SK-N-SH (cell line): ENCODE results near the gene RGS6. TPM values are rescaled to one million over a fixed set of nuclear protein-coding genes. Genes with fewer than 3 reads are reported as not detected.

ENCODE experiments used
- CTCF ChIA-PET: fragments of 300-600, 350-600 bp; formaldehyde crosslinking; extraction: SDS; loops from one replicate; lab custom pipeline; 2021; lab: Yijun Ruan, JAX
- POLR2A ChIA-PET: fragments of 350-600 bp; sonication (Branson Sonifier 250); formaldehyde crosslinking; extraction: SDS; loops from one replicate; lab custom pipeline; 2020; ENCODE audit warnings: antibody characterized with exemption, inconsistent platforms; lab: Yijun Ruan, JAX
- DNase-seq: peaks from one replicate; pipeline ENCODE4 v3.0.0; 2012
- H2AFZ ChIP-seq: fragments of 200-600 bp; sonication (generic); 2 replicates; pipeline ENCODE4 v1.8.1; 2016; ENCODE audit warnings: antibody characterized with exemption, mild to moderate bottlenecking, low read depth
- H3F3A ChIP-seq: fragments of 200-600 bp; sonication (generic); replicated peaks from 2 replicates; pipeline ENCODE3; 2016; ENCODE audit warnings: antibody characterized with exemption, mild to moderate bottlenecking; ENCODE audit not compliant: insufficient read depth
- H3K27ac ChIP-seq, 2 experiments: fragments of 200-500 bp in 1 of 2; fragments of 200-600 bp in 1 of 2; sonication (Bioruptor generic) in 1 of 2; sonication (generic), shearing (Covaris generic) in 1 of 2; 2 replicates each; pipeline versions ENCODE4 v1.5.1 to v1.6.1; 2014 to 2016; ENCODE audit warnings: low read depth in 2 of 2, inconsistent platforms in 1 of 2, low read length in 1 of 2, mild to moderate bottlenecking in 1 of 2, mixed read lengths in 1 of 2
- H3K27me3 ChIP-seq: fragments of 200-600 bp; sonication (generic), shearing (Covaris generic); 2 replicates; pipeline ENCODE4 v1.6.1; 2016; ENCODE audit warnings: mixed run types; ENCODE audit not compliant: insufficient read depth
- H3K36me3 ChIP-seq, 2 experiments: fragments of 200-500 bp in 1 of 2; fragments of 200-600 bp in 1 of 2; sonication (Bioruptor generic) in 1 of 2; sonication (generic) in 1 of 2; replicated peaks in 1 of 2; 2 replicates each; pipeline versions ENCODE3 to v1.5.1; 2014 to 2016; ENCODE audit warnings: low read length in 1 of 2, mild to moderate bottlenecking in 1 of 2; ENCODE audit not compliant: insufficient read depth in 2 of 2, control insufficient read depth in 1 of 2
- H3K4me1 ChIP-seq, 2 experiments: fragments of 200-500 bp in 1 of 2; fragments of 200-600 bp in 1 of 2; sonication (Bioruptor generic) in 1 of 2; sonication (generic), shearing (Covaris generic) in 1 of 2; 2 replicates each; pipeline versions ENCODE4 v1.5.1 to v1.6.1; 2014 to 2016; ENCODE audit warnings: low read depth in 1 of 2, low read length in 1 of 2, mixed run types in 1 of 2; ENCODE audit not compliant: insufficient read depth in 2 of 2, control insufficient read depth in 1 of 2
- H3K4me2 ChIP-seq: fragments of 200-600 bp; sonication (generic), shearing (Covaris generic); 2 replicates; pipeline ENCODE4 v1.6.1; 2017; ENCODE audit warnings: mixed run types
- H3K4me3 ChIP-seq, 2 experiments: fragments of 200-500 bp in 1 of 2; fragments of 200-600 bp in 1 of 2; sonication (Bioruptor generic) in 1 of 2; sonication (generic), shearing (Covaris generic) in 1 of 2; 2 replicates each; pipeline versions ENCODE4 v1.5.1 to v1.8.1; 2014 to 2016; ENCODE audit warnings: low read depth in 2 of 2, inconsistent platforms in 1 of 2, low read length in 1 of 2, mild to moderate bottlenecking in 1 of 2, mixed read lengths in 1 of 2, moderate library complexity in 1 of 2
- H3K79me2 ChIP-seq: fragments of 200-600 bp; sonication (generic); 2 replicates; pipeline ENCODE4 v1.8.1; 2017; ENCODE audit warnings: mild to moderate bottlenecking; ENCODE audit not compliant: insufficient read depth
- H3K9ac ChIP-seq: fragments of 200-600 bp; sonication (generic); 2 replicates; pipeline ENCODE4 v1.6.1; 2017; ENCODE audit warnings: mixed run types
- H3K9me2 ChIP-seq: fragments of 200-600 bp; sonication (generic); 2 replicates; pipeline ENCODE4 v1.6.1; 2017; ENCODE audit warnings: mixed run types
- H3K9me3 ChIP-seq: fragments of 200-600 bp; sonication (generic); 2 replicates; pipeline ENCODE4 v1.6.1; 2017; ENCODE audit warnings: mixed run types, mild to moderate bottlenecking, moderate library complexity
- H4K20me1 ChIP-seq: fragments of 200-600 bp; sonication (generic); 2 replicates; pipeline ENCODE4 v1.6.1; 2017; ENCODE audit warnings: mild to moderate bottlenecking, mixed run types; ENCODE audit not compliant: insufficient read depth
- ELF1 ChIP-seq: IDR thresholded peaks from 2 replicates; pipeline ENCODE4 v1.4.0; 2012
- EP300 ChIP-seq, 2 experiments: IDR thresholded peaks; 2 replicates each; pipeline versions ENCODE4 v1.4.0 to v1.6.1; 2012; ENCODE audit warnings: borderline replicate concordance in 1 of 2, low read depth in 1 of 2, low read length in 1 of 2
- EZH2phosphoT487 ChIP-seq: fragments of 200-600 bp; sonication (generic); IDR thresholded peaks from 2 replicates; pipeline ENCODE4 v1.6.1; 2017; ENCODE audit warnings: low read depth, mixed run types, mild to moderate bottlenecking, antibody characterized with exemption, moderate library complexity, borderline replicate concordance
- FOSL2 ChIP-seq: IDR thresholded peaks from 2 replicates; pipeline ENCODE4 v1.4.0; 2012; ENCODE audit warnings: low read depth, mild to moderate bottlenecking, moderate library complexity, borderline replicate concordance
- GABPA ChIP-seq: IDR thresholded peaks from 2 replicates; pipeline ENCODE4 v1.4.0; 2012; ENCODE audit warnings: low read depth, mild to moderate bottlenecking
- GATA2 ChIP-seq: sonication (generic); formaldehyde crosslinking; IDR thresholded peaks from 2 replicates; pipeline ENCODE4 v1.5.0; 2020; ENCODE audit warnings: mild to moderate bottlenecking, missing genetic modification reagents
- JUND ChIP-seq: IDR thresholded peaks from 2 replicates; pipeline ENCODE4 v1.4.0; 2012
- MEF2A ChIP-seq: IDR thresholded peaks from 2 replicates; pipeline ENCODE4 v1.4.0; 2012; ENCODE audit warnings: low read depth, borderline replicate concordance
- NRF1 ChIP-seq: IDR thresholded peaks from 2 replicates; pipeline ENCODE4 v1.6.1; 2012; ENCODE audit warnings: low read depth, mild to moderate bottlenecking, low read length
- POLR2AphosphoS5 ChIP-seq: IDR thresholded peaks from 2 replicates; pipeline ENCODE4 v1.6.1; 2012; ENCODE audit warnings: low read depth, low read length
- RCOR1 ChIP-seq: fragments of 150-350 bp; IDR thresholded peaks from 2 replicates; pipeline ENCODE4 v1.6.1; 2017; ENCODE audit warnings: antibody characterized with exemption, low read length
- RXRA ChIP-seq: IDR thresholded peaks from 2 replicates; pipeline ENCODE4 v1.4.0; 2012; ENCODE audit warnings: low read depth, mild to moderate bottlenecking, borderline replicate concordance
- TCF12 ChIP-seq: IDR thresholded peaks from 2 replicates; pipeline ENCODE4 v1.4.0; 2012
- TEAD4 ChIP-seq: IDR thresholded peaks from 2 replicates; pipeline ENCODE4 v1.4.0; 2012; ENCODE audit warnings: mild to moderate bottlenecking, borderline replicate concordance; ENCODE audit not compliant: insufficient read depth
- YY1 ChIP-seq: IDR thresholded peaks from 2 replicates; pipeline ENCODE4 v1.4.0; 2012; ENCODE audit warnings: low read depth, mild to moderate bottlenecking
- WGBS: methylation state at CpG from one replicate; pipeline ENCODE4 v1.1.6; 2017; ENCODE audit warnings: low lambda C conversion rate; 5-methylcytosine and 5-hydroxymethylcytosine counted together
- polyA plus RNA-seq, 3 experiments: library from polyadenylated mRNA; depleted of rRNA; stranded (reverse); fragments of >200 nt; gene quantifications; 2 replicates each; pipeline ENCODE4 v1.2.3, GENCODE V29; 2012
- TF ChIP-seq, protein P1 (sequence below): fragments of 150-350 bp; IDR thresholded peaks from 2 replicates; pipeline ENCODE4 v1.6.1; 2016; ENCODE audit warnings: mild to moderate bottlenecking, low read depth, low read length
- TF ChIP-seq, protein P2 (sequence below): IDR thresholded peaks from 2 replicates; pipeline ENCODE4 v1.4.0; 2012; ENCODE audit warnings: low read depth, borderline replicate concordance
- TF ChIP-seq, protein P3 (sequence below): IDR thresholded peaks from 2 replicates; pipeline ENCODE4 v1.4.0; 2012; ENCODE audit warnings: low read depth, borderline replicate concordance
- TF ChIP-seq, protein P4 (sequence below): IDR thresholded peaks from 2 replicates; pipeline ENCODE4; 2012

The RGS6 gene
- polyA plus RNA-seq, 1 of the 3 experiments (the other 2 are of a cell fraction), result not detected

DNA sequence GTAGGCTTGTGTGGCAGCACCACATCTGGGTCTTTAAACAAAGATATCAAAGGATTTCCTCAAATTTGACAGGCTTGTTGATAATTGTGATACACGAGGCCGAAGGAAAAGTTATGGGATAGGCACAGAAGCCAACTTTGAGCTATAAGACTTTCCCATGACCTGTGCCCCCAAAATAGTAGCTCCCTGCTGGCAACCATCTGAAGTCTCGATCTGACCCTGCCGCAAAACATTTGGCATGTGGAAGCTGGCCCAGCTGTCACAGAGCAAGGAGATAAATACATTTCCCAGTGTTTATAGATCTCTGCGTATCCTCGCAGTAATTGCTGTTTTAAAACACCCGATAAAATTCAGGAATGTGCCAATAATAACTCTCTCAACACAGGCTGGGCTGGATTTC is 26.4 kb upstream of the RGS6 start:
- H3K79me2 ChIP-seq, result no peaks in the 10 kb centered on the region
- H3K9me3 ChIP-seq, result no peaks in the 10 kb centered on the region
- H3K4me2 ChIP-seq, result no peak overlapping the region
- no peak for TF ChIP-seq TEAD4
- TF ChIP-seq, protein P1, sequence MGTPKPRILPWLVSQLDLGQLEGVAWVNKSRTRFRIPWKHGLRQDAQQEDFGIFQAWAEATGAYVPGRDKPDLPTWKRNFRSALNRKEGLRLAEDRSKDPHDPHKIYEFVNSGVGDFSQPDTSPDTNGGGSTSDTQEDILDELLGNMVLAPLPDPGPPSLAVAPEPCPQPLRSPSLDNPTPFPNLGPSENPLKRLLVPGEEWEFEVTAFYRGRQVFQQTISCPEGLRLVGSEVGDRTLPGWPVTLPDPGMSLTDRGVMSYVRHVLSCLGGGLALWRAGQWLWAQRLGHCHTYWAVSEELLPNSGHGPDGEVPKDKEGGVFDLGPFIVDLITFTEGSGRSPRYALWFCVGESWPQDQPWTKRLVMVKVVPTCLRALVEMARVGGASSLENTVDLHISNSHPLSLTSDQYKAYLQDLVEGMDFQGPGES, result no peak
- TF ChIP-seq MEF2A, result no peak
- no peak for TF ChIP-seq RCOR1
- TF ChIP-seq FOSL2, result no peak
- no peak for TF ChIP-seq POLR2AphosphoS5
- TF ChIP-seq, protein P2, sequence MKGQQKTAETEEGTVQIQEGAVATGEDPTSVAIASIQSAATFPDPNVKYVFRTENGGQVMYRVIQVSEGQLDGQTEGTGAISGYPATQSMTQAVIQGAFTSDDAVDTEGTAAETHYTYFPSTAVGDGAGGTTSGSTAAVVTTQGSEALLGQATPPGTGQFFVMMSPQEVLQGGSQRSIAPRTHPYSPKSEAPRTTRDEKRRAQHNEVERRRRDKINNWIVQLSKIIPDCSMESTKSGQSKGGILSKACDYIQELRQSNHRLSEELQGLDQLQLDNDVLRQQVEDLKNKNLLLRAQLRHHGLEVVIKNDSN, result no peak
- TF ChIP-seq GATA2 (CRISPR knock-in tag), result no peak
- TF ChIP-seq EP300 (IDR thresholded peaks at IDR 0.05; ENCODE audit: borderline replicate concordance in 1 of 2, low read depth in 1 of 2, low read length in 1 of 2), result no peak
- no peak for TF ChIP-seq YY1
- TF ChIP-seq, protein P3, sequence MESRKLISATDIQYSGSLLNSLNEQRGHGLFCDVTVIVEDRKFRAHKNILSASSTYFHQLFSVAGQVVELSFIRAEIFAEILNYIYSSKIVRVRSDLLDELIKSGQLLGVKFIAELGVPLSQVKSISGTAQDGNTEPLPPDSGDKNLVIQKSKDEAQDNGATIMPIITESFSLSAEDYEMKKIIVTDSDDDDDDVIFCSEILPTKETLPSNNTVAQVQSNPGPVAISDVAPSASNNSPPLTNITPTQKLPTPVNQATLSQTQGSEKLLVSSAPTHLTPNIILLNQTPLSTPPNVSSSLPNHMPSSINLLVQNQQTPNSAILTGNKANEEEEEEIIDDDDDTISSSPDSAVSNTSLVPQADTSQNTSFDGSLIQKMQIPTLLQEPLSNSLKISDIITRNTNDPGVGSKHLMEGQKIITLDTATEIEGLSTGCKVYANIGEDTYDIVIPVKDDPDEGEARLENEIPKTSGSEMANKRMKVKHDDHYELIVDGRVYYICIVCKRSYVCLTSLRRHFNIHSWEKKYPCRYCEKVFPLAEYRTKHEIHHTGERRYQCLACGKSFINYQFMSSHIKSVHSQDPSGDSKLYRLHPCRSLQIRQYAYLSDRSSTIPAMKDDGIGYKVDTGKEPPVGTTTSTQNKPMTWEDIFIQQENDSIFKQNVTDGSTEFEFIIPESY, result no peak
- TF ChIP-seq, protein P4, sequence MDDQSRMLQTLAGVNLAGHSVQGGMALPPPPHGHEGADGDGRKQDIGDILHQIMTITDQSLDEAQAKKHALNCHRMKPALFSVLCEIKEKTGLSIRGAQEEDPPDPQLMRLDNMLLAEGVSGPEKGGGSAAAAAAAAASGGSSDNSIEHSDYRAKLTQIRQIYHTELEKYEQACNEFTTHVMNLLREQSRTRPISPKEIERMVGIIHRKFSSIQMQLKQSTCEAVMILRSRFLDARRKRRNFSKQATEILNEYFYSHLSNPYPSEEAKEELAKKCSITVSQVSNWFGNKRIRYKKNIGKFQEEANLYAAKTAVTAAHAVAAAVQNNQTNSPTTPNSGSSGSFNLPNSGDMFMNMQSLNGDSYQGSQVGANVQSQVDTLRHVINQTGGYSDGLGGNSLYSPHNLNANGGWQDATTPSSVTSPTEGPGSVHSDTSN, result no peak
- no peak for TF ChIP-seq EZH2phosphoT487
- TF ChIP-seq RXRA, result no peak
- TF ChIP-seq ELF1, result no peak
- no peak for TF ChIP-seq JUND
- no peak for TF ChIP-seq TCF12
- no peak for TF ChIP-seq NRF1
- TF ChIP-seq GABPA, result no peak
- WGBS, result 4% methylated on average over 6 of the region's 7 CpGs
- H3K27me3 ChIP-seq, result peaks cover 7% of the 10 kb centered on the region; the same call in 1 of the 2 replicates
- no peaks in the 10 kb centered on the region for H4K20me1 ChIP-seq
- H3K9me2 ChIP-seq, result no peaks in the 10 kb centered on the region
- ChIA-PET POLR2A (no interaction called here), CTCF (interaction anchor here (1.4 kb wide), 2 partner anchors 23 to 50 kb away, joined by 3 to 4 read pairs; no protein-coding TSS in a partner anchor)
- no peak overlapping the region for H3K9ac ChIP-seq
- H3K4me3 ChIP-seq, result no peak overlapping the region
- no peak overlapping the region for H3K27ac ChIP-seq
- no peak overlapping the region for H2AFZ ChIP-seq
- H3K4me1 ChIP-seq, result no peaks in the 10 kb centered on the region
- DNase-seq, result no peak
- no peaks in the 10 kb centered on the region for H3F3A ChIP-seq
- no peaks in the 10 kb centered on the region for H3K36me3 ChIP-seq
